ENCODE data around the gene GNAZ. TPM values are rescaled to one million over a fixed set of nuclear protein-coding genes. Genes with fewer than 3 reads are reported as not detected.
"Not testable (repeated sequence)": the region's sequence is repeated elsewhere in the genome, so short reads cannot be mapped to it uniquely, and the experiment has no call there.

Gene GNAZ
- total and polyA plus RNA-seq, 5 experiments from 2014 or later = 0.30 to 0.68 (median 0.48) TPM; not detected in 2

DNA sequence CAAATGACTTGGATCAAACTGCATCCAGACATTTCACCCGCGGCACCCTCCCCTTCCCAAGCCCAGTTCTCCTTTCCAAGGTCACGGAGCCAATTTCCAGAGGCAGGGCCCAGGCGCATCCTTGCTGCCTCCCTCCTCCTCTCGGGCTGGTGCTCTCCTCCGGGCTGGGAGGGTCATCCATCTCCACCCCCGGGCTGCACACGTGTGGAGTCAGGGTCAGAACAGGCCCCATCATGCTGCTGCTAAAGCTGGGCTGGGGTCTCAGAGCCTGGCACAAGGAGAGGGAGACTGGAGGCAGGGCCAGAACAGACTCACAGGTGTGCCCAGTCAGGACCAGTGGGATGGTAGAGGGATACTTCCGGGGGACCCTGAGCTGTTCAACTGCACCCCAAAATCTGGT is 57.5 kb downstream of the GNAZ start:
- Mint-ChIP-seq H3K9me3 (no peaks in the 10 kb centered on the region), H3K4me3 (no peak overlapping the region), H3K4me1 (peaks cover 5 to 6% (median 5%) of the 10 kb centered on the region in 4 donors), H3K27ac (no peak overlapping the region), H3K27me3 (no peaks in the 10 kb centered on the region), H3K36me3 (no peaks in the 10 kb centered on the region)
- DNase-seq = no peak
- ATAC-seq = no peak
- POLR2A ChIA-PET = interaction anchor here (0.8 to 1.9 kb wide), 3 partner anchors 8 to 53 kb away, joined by 4 to 5 read pairs (median 4); partner anchors contain the start of gene BCR

GRCh38 chr22:23128269-23129108 is 58.2 kb downstream of the GNAZ start:
- H3K4me1 Mint-ChIP-seq = peaks cover 4 to 5% (median 5%) of the 10 kb centered on the region in 4 donors
- DNase-seq = peak; percentile 51 to 87 (median 74)
- no peaks in the 10 kb centered on the region for H3K9me3 Mint-ChIP-seq
- ATAC-seq = peak; percentile 92 to 99
- H3K36me3 Mint-ChIP-seq = no peaks in the 10 kb centered on the region
- POLR2A ChIA-PET = interaction anchor here (0.8 to 1.9 kb wide), 4 partner anchors 9 to 170 kb away, joined by 4 to 5 read pairs (median 4); partner anchors contain the start of gene BCR
- H3K4me3 Mint-ChIP-seq = no peak overlapping the region
- no peaks in the 10 kb centered on the region for H3K27me3 Mint-ChIP-seq
- H3K27ac Mint-ChIP-seq = peak overlapping the region in 7 of 10 donors; percentile 10 to 89 (median 41)

GRCh38 chr22:23129149-23129548 is 58.8 kb downstream of the GNAZ start:
- DNase-seq (no peak), ATAC-seq (no peak)
- Mint-ChIP-seq H3K4me3 (no peak overlapping the region), H3K36me3 (no peaks in the 10 kb centered on the region), H3K27ac (peak overlapping the region in 2 of 10 donors; percentile 28 to 69), H3K9me3 (no peaks in the 10 kb centered on the region), H3K27me3 (no peaks in the 10 kb centered on the region), H3K4me1 (peaks cover 4 to 5% (median 5%) of the 10 kb centered on the region in 4 donors)
- POLR2A ChIA-PET = interaction anchor here (1.1 to 1.9 kb wide), 2 partner anchors 52 to 171 kb away, joined by 4 to 5 read pairs; partner anchors contain the start of gene BCR

- ATAC-seq = no peak
- Mint-ChIP-seq H3K4me1 (peaks cover 4 to 10% (median 5%) of the 10 kb centered on the region in 4 donors), H3K36me3 (no peaks in the 10 kb centered on the region), H3K4me3 (no peak overlapping the region), H3K27ac (peak overlapping the region in 4 of 10 donors; percentile 25 to 80 (median 68)), H3K27me3 (no peaks in the 10 kb centered on the region), H3K9me3 (no peaks in the 10 kb centered on the region)
- POLR2A ChIA-PET = no interaction called here
- no peak for DNase-seq
Measured at GRCh38 chr22:23130697-23131096, 60.4 kb downstream of the GNAZ start.

GRCh38 chr22:23131931-23132330 is 61.6 kb downstream of the GNAZ start:
- ATAC-seq (no peak), DNase-seq (no peak)
- peaks cover 5 to 22% (median 10%) of the 10 kb centered on the region in 4 donors for H3K4me1 Mint-ChIP-seq
- no peaks in the 10 kb centered on the region for H3K27me3 Mint-ChIP-seq
- no peaks in the 10 kb centered on the region for H3K36me3 Mint-ChIP-seq
- POLR2A ChIA-PET = interaction anchor here (1.0 to 1.5 kb wide), 2 partner anchors 10 to 14 kb away, joined by 4 to 5 read pairs; partner anchors contain the start of gene RSPH14
- no peaks in the 10 kb centered on the region for H3K9me3 Mint-ChIP-seq
- no peak overlapping the region for H3K4me3 Mint-ChIP-seq
- no peak overlapping the region for H3K27ac Mint-ChIP-seq

GRCh38 chr22:23132376-23133091 is 62.2 kb downstream of the GNAZ start:
- ATAC-seq = no peak

DNA sequence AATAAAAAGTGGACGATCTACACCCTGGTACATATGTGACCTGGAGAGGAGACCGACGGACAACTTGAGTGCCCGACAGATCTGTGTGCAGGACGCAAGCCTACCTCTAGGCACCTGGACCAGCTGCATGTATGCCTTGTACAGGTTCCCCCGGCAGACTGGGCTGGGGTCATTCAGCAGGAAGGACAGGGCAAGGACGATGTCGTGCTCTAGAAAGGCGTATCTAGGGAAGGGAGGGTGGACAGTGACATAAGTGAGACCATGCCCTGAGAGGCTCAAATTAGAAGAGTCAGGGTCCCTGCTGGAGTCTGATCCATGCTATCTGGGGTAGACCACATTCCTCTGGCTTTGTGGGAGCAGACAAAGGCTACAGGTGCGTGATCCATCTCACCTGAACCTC is 63.6 kb downstream of the GNAZ start:
- ATAC-seq = no peak
- Mint-ChIP-seq H3K36me3 (no peaks in the 10 kb centered on the region), H3K27ac (peak overlapping the region in 4 of 10 donors; percentile 10 to 72 (median 54)), H3K4me3 (no peak overlapping the region), H3K4me1 (peaks cover 6 to 37% (median 24%) of the 10 kb centered on the region in 4 donors), H3K9me3 (no peaks in the 10 kb centered on the region), H3K27me3 (no peaks in the 10 kb centered on the region)
- POLR2A ChIA-PET = no interaction called here
- DNase-seq = no peak

More at GRCh38 chr22:23132376-23133091, 62.2 kb downstream of the GNAZ start:
- no peak for DNase-seq
- Mint-ChIP-seq H3K4me3 (no peak overlapping the region), H3K27ac (peak overlapping the region in 2 of 10 donors; percentile 29 to 45), H3K4me1 (peaks cover 6 to 28% (median 15%) of the 10 kb centered on the region in 4 donors), H3K36me3 (no peaks in the 10 kb centered on the region), H3K27me3 (no peaks in the 10 kb centered on the region), H3K9me3 (no peaks in the 10 kb centered on the region)
- POLR2A ChIA-PET = interaction anchor here (1.2 to 1.5 kb wide), 2 partner anchors 10 to 13 kb away, joined by 3 to 5 read pairs; no protein-coding TSS in a partner anchor

DNA sequence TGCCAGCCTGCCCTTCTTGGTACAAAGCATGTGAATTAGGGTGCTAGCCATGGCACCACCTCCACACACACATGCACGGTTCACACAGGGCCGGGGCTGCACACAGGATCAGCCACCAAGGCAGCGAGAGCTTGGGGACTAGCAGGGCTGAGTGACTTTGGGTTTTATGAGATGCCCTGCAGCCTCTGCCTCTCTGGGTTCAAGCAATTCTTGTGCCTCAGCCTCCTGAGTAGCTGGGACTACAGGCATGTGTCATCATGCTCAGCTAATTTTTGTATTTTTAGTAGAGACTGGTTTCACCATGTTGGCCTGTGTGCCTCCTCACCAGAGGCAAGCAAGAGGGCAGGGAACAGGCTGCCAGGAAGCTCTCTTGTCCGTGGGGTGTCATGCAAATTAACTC is 66.7 kb downstream of the GNAZ start:
- DNase-seq = not testable (repeated sequence)

GRCh38 chr22:23137468-23137867 is 67.1 kb downstream of the GNAZ start:
- POLR2A ChIA-PET = interaction anchor here (1.1 to 1.7 kb wide), 4 partner anchors 9 to 126 kb away, joined by 3 to 6 read pairs (median 3); no protein-coding TSS in a partner anchor
- H3K9me3 Mint-ChIP-seq = no peaks in the 10 kb centered on the region
- peak overlapping the region; percentile 93 to 98 (median 96) for H3K27ac Mint-ChIP-seq
- DNase-seq (no peak), ATAC-seq (no peak)
- no peaks in the 10 kb centered on the region for H3K36me3 Mint-ChIP-seq
- peaks cover 12 to 70% (median 47%) of the 10 kb centered on the region in 4 donors for H3K4me1 Mint-ChIP-seq
- no peaks in the 10 kb centered on the region for H3K27me3 Mint-ChIP-seq
- peak overlapping the region; percentile 50 to 85 (median 74) for H3K4me3 Mint-ChIP-seq

More for the DNA sequence above, 66.7 kb downstream of the GNAZ start:
- Mint-ChIP-seq H3K27ac (peak overlapping the region; percentile 93 to 98 (median 96)), H3K4me3 (peak overlapping the region in 3 of 10 donors; percentile 7 to 80 (median 74)), H3K4me1 (peaks cover 8 to 65% (median 42%) of the 10 kb centered on the region in 4 donors)
- POLR2A ChIA-PET = interaction anchor here (1.5 to 1.7 kb wide), 2 partner anchors 16 to 18 kb away, joined by 3 to 6 read pairs; no protein-coding TSS in a partner anchor
- H3K9me3 Mint-ChIP-seq, ATAC-seq, H3K27me3 Mint-ChIP-seq, H3K36me3 Mint-ChIP-seq: not testable (repeated sequence)

DNA sequence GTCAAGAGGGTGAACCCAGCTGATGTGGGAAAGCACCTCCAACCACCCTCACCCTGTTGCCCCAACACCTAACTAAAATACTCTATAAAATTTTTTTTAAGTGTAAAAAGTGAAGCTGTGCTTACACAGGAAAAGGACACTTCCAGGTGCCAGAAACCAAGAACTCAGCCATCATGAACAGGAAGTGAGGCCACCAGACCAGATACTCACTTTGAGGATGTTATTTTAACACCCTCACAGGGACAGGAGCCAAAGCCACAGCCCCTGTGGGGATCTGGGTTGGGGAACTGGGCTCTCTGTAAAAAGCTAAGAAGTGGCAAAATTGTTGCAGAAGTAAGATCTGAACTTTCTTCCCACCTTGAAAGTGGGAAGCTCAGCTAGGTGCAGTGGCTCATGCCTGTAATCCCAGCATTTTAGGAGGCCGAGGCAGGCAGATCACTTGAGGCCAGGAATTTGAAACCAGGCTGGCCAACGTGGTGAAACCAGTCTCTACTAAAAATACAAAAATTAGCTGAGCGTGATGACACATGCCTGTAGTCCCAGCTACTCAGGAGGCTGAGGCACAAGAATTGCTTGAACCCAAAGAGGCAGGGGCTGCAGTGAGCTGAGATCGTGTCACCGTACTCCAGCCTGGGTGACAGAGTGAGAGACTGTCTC is 67.7 kb downstream of the GNAZ start:
- peak in 9 of 10 donors; percentile 30 to 84 (median 66) for DNase-seq
- H3K9me3 Mint-ChIP-seq = no peaks in the 10 kb centered on the region
- peaks cover 15 to 75% (median 53%) of the 10 kb centered on the region in 4 donors for H3K4me1 Mint-ChIP-seq
- H3K4me3 Mint-ChIP-seq = peak overlapping the region; percentile 50 to 85 (median 75)
- H3K27me3 Mint-ChIP-seq = no peaks in the 10 kb centered on the region
- no peaks in the 10 kb centered on the region for H3K36me3 Mint-ChIP-seq
- ATAC-seq = peak; percentile 39 to 41
- H3K27ac Mint-ChIP-seq = peak overlapping the region; percentile 93 to 98 (median 96)
- POLR2A ChIA-PET = interaction anchor here (0.5 to 1.7 kb wide), 8 partner anchors 9 to 757 kb away, joined by 3 to 6 read pairs (median 3); no protein-coding TSS in a partner anchor

DNA sequence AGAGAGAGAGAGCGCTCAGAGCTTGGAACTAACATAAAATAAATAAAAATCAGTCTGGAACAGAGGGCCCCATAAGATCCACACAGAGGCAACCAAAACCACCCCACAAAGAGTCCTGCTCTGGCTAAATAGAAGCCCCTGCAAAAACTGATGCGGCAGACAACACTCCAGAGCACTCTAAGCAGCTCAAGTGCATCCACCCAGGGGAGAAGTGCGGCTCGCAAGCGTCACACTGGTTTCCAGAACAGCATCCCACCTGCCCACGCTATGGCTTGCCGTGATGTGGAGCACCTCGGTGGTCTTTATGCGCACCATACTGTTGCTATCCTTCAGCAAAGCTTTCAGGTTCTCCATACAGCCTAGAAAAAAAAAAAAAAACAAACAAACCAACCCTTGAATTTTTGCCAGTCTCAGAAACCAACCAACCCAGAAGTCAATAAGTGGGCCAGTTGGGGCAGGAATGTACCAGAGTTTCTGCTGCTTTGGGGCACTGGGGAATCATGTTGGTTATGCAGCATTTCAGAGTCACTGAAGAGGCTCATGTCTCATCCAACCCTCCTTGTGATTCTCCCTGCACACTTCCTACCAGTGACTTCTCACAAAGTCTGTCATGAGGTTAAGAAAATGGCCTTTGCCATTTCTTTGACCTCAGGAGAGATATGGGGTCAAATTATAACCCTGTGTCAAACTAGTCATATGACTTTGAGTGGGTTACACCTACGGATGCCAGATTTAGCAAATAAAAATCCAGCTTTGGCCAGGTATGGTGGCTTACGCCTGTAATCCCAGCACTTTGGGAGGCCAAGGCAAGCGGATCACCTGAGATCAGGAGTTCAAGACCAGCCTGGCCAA is 68.5 kb downstream of the GNAZ start:
- Mint-ChIP-seq H3K27me3 (no peaks in the 10 kb centered on the region), H3K9me3 (no peaks in the 10 kb centered on the region), H3K27ac (peak overlapping the region; percentile 93 to 98 (median 96)), H3K36me3 (no peaks in the 10 kb centered on the region), H3K4me3 (peak overlapping the region in 8 of 10 donors; percentile 64 to 85 (median 76)), H3K4me1 (peaks cover 18 to 80% (median 59%) of the 10 kb centered on the region in 4 donors)
- DNase-seq (no peak), ATAC-seq (no peak)
- POLR2A ChIA-PET = interaction anchor here (0.5 to 2.8 kb wide), 9 partner anchors 8 to 756 kb away, joined by 3 to 12 read pairs (median 3); no protein-coding TSS in a partner anchor
